Mesothelial cell of epicardium (in vitro differentiated cells): ENCODE measurements around the gene OGFOD3. TPM values are rescaled to one million over a fixed set of nuclear protein-coding genes. Genes with fewer than 3 reads are reported as not detected.

Experiments
- DNase-seq, 2 experiments: peaks; one replicate each; pipeline ENCODE4 v3.0.0; 2021; ENCODE audit warnings: low spot score in 2 of 2; ENCODE audit not compliant: unreplicated experiment in 2 of 2
- H3K27ac Mint-ChIP-seq: 2 replicates; pipeline ENCODE4 v1.8.0; 2021; ENCODE audit warnings: mixed read lengths
- H3K27me3 Mint-ChIP-seq: 2 replicates; pipeline ENCODE4 v1.8.0; 2021; ENCODE audit warnings: low read depth, mixed read lengths
- H3K36me3 Mint-ChIP-seq: 2 replicates; pipeline ENCODE4 v1.8.0; 2021; ENCODE audit warnings: mixed read lengths
- H3K4me1 Mint-ChIP-seq: 2 replicates; pipeline ENCODE4 v1.8.0; 2021; ENCODE audit warnings: mixed read lengths
- H3K4me3 Mint-ChIP-seq: 2 replicates; pipeline ENCODE4 v1.8.0; 2021; ENCODE audit warnings: mild to moderate bottlenecking, moderate library complexity, mixed read lengths
- H3K9me3 Mint-ChIP-seq: 2 replicates; pipeline ENCODE4 v1.8.0; 2021; ENCODE audit warnings: mixed read lengths
- total RNA-seq: library from RNA; stranded (reverse); gene quantifications from 3 replicates; pipeline ENCODE4 v1.2.1, GENCODE V29; 2021
- TF ChIP-seq, protein P1 (sequence below): fragments of 200-600 bp; sonication (generic); IDR thresholded peaks from one replicate; pipeline ENCODE4 v1.5.0; 2021; ENCODE audit warnings: antibody characterized with exemption; ENCODE audit not compliant: unreplicated experiment

The OGFOD3 gene
- total RNA-seq, 1 donor from 2014 or later, result 36.6 TPM

DNA sequence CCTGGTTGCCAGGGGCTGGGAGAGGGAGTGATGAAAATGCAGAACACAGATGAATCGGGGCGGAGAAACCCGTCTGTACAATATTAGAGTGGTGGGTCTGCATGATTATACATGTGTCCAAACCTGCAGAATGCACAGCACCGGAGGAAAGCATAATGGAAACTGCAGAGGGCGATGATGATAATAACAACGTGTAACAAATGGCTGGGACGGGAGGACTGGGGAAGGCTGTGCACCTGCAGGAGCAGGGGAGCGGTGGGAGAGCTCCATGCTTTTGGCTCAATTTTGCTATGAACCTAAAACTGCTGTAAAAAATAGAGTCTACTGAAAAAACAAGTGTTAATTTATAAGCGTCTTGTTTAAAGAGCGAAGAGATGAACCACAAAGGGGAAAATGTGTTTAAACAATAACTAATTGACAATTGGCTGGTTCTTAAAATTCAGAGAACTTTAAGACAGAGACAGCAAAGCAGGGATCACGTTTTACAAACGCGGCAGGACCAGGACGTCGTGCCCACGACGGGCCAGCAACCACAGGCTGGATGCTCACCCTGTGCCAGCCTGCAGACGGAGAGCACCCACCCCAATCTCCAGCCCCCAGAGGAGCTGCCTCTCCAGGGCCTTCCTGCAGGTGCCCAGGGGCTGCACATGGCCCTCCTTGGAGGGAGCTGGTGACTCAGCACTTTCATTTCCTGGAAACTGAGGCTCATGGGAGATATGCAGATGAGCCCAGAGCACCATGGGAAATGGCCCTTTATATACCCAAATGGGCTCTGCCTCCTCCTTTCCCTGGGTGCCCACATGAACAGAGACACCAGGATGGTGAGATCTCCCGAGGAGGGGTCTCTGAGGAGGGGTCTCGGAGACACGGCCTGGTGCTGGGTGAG is 59.7 kb downstream of the OGFOD3 start, which contains the start of gene TEX19:
Gene TEX19 (plus strand): TSS at position 783 of the 886 bp plus-strand sequence. CDS start 2,904 bp downstream, outside the sequence.
- no peak within 1 kb of the TSS for H3K27ac Mint-ChIP-seq
- H3K36me3 Mint-ChIP-seq, result no peaks in the 10 kb centered on the region

DNA sequence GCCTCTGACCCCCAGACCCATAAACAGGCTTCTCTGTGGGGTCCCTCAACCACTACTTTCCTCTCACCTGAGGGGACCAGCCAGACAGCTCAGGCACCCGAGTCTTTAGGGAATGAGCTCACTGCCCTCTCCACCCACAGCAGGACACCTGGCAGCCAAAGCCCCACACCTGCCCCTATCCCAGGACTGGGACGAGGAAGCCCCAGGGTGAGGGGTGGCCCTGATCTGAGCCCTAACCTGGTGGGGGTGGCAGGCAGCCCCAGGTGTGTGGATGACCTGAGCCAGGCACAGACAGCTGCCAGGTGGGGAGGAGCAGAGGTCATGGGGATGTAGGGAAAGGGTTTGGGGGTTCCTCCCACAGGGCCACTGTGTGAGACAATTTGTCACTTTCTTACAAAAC is 61.0 kb downstream of the OGFOD3 start:
- peaks cover 26% of the 10 kb centered on the region for H3K4me1 Mint-ChIP-seq
- no peak overlapping the region for H3K4me3 Mint-ChIP-seq
- no peak overlapping the region for H3K27ac Mint-ChIP-seq
- H3K27me3 Mint-ChIP-seq, result peaks cover 8% of the 10 kb centered on the region
- H3K9me3 Mint-ChIP-seq, result no peaks in the 10 kb centered on the region
- DNase-seq, result no peak
- H3K36me3 Mint-ChIP-seq, result no peaks in the 10 kb centered on the region
- TF ChIP-seq, protein P1, sequence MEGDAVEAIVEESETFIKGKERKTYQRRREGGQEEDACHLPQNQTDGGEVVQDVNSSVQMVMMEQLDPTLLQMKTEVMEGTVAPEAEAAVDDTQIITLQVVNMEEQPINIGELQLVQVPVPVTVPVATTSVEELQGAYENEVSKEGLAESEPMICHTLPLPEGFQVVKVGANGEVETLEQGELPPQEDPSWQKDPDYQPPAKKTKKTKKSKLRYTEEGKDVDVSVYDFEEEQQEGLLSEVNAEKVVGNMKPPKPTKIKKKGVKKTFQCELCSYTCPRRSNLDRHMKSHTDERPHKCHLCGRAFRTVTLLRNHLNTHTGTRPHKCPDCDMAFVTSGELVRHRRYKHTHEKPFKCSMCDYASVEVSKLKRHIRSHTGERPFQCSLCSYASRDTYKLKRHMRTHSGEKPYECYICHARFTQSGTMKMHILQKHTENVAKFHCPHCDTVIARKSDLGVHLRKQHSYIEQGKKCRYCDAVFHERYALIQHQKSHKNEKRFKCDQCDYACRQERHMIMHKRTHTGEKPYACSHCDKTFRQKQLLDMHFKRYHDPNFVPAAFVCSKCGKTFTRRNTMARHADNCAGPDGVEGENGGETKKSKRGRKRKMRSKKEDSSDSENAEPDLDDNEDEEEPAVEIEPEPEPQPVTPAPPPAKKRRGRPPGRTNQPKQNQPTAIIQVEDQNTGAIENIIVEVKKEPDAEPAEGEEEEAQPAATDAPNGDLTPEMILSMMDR, result no peak

More for the DNA sequence above, 59.7 kb downstream of the OGFOD3 start, which contains the start of gene TEX19:
- TF ChIP-seq, protein P1, result no peak
- H3K27me3 Mint-ChIP-seq, result peaks cover 8% of the 10 kb centered on the region
- no peak within 1 kb of the TSS for H3K4me3 Mint-ChIP-seq
- no peaks in the 10 kb centered on the region for H3K9me3 Mint-ChIP-seq
- DNase-seq, result no peak
- peaks cover 26% of the 10 kb centered on the region for H3K4me1 Mint-ChIP-seq

DNA sequence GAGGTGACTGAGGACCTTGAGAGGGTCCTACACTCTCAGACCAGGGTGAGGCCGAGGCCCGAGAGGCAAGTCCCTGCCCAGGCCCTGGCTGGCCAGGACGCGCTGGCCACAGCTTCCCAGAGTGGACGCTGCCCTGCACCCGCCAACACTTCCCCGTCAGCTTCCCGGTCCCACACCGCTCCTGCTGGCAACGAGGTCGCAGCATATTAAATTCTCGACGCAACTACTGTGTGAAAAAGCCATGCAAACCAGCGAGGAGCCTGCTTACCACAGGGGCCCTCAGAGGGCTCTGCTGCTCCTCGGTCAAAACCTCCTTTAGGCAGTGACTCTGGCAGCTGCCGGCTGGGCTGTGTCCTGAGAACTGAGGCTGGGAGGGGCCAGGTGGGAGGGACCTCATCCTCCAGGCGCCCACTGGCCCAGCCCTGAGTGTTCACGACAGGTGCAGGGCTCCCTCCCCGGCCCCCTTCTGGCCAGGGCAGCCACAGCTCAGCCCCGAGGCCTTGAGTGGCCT is 61.5 kb downstream of the OGFOD3 start:
- Mint-ChIP-seq H3K4me1 (peaks cover 28% of the 10 kb centered on the region), H3K27ac (peak overlapping the region; percentile 47), H3K27me3 (peaks cover 6% of the 10 kb centered on the region), H3K36me3 (no peaks in the 10 kb centered on the region), H3K4me3 (no peak overlapping the region), H3K9me3 (no peaks in the 10 kb centered on the region)
- TF ChIP-seq, protein P1, result no peak
- DNase-seq, result no peak

DNA sequence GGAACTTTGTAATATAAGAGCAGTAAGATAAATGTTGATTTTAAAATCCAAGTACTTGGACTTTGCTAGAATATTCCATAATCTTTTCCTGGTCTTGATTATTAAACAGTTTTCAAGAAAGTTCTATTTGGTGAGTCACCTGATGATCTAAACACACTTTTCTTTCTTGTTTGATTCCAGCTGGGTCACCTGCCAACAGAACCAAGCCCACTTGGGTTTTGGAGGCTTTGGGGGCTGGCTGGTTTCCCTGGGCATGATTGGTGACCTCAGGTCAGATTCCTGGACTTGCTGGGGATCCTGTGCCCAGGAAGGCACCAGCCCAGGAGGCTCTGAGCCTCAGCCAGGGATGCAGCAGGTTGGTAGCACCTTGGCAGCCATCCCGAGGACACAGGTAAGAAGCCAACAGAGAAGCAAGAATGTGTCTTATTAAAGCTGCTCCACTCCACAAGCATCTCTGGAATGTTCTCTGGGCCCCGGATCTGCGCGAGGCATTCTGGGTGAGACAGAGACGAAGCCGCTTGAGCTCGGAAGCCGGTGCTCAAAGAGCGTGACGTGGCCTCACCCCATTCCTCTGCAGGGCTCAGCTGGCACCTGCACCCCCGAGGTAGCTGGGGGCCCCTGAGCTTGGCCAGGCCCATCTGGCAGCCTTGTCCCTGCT is 62.5 kb downstream of the OGFOD3 start:
- DNase-seq, result peak in 1 of 2 experiments; percentile 57
- TF ChIP-seq, protein P1, result no peak
- H3K4me3 Mint-ChIP-seq, result no peak overlapping the region
- no peaks in the 10 kb centered on the region for H3K36me3 Mint-ChIP-seq
- peaks cover 3% of the 10 kb centered on the region for H3K27me3 Mint-ChIP-seq
- peak overlapping the region; percentile 79 for H3K27ac Mint-ChIP-seq
- H3K4me1 Mint-ChIP-seq, result peaks cover 29% of the 10 kb centered on the region
- no peaks in the 10 kb centered on the region for H3K9me3 Mint-ChIP-seq

DNA sequence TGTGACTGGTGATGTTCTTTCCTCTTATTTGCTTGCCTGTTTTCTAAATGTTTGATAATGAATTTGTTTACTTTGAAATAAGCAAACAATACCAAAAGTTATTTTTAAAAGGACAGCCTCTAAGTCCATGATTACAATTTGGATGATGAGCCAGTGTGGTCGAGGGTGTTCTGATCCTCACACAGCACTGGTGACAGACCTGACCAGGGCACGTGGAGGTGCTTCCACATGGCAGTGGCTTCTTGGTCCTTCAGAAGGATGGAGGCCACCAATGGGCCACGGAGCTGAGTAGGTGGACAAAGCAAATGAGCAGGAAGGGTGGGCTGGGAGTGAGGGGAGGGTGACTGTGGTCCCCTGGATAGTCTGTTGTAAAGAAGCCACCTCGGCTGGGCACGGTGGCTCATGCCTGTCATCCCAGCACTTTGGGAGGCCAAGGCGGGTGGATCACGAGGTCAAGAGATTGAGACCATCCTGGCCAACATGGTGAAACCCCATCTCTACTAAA is 63.5 kb downstream of the OGFOD3 start:
- Mint-ChIP-seq H3K9me3 (no peaks in the 10 kb centered on the region), H3K36me3 (no peaks in the 10 kb centered on the region), H3K4me3 (no peak overlapping the region), H3K27me3 (peaks cover 3% of the 10 kb centered on the region), H3K4me1 (peaks cover 29% of the 10 kb centered on the region), H3K27ac (no peak overlapping the region)
- DNase-seq, result no peak
- TF ChIP-seq, protein P1, result no peak
